Ishikawa (cell line): ENCODE data around the gene MYH6.

Experiments used
- CEBPB ChIP-seq: IDR thresholded peaks from 2 replicates; pipeline ENCODE4 v1.6.1; 2012
- CREB1 ChIP-seq: IDR thresholded peaks from 2 replicates; pipeline ENCODE4 v1.6.1; 2012; ENCODE audit warnings: low read depth
- EGR1 ChIP-seq: IDR thresholded peaks from 2 replicates; pipeline ENCODE4 v1.6.1; 2012
- EP300 ChIP-seq: IDR thresholded peaks from 2 replicates; pipeline ENCODE4 v1.6.1; 2012; ENCODE audit warnings: borderline replicate concordance
- FOXM1 ChIP-seq: IDR thresholded peaks from 2 replicates; pipeline ENCODE4 v1.6.1; 2012; ENCODE audit warnings: low read depth, borderline replicate concordance
- NFIC ChIP-seq: IDR thresholded peaks from 2 replicates; pipeline ENCODE4 v1.6.1; 2012
- RAD21 ChIP-seq: IDR thresholded peaks from 2 replicates; pipeline ENCODE4 v1.6.1; 2012; ENCODE audit warnings: low read depth
- TAF1 ChIP-seq: IDR thresholded peaks from 2 replicates; pipeline ENCODE4 v1.6.1; 2012; ENCODE audit warnings: low read depth, mild to moderate bottlenecking
- TCF12 ChIP-seq: IDR thresholded peaks from 2 replicates; pipeline ENCODE4 v1.6.1; 2012; ENCODE audit warnings: low read depth
- TEAD4 ChIP-seq: IDR thresholded peaks from 2 replicates; pipeline ENCODE4 v1.6.1; 2012
- YY1 ChIP-seq: IDR thresholded peaks from 2 replicates; pipeline ENCODE4 v1.6.1; 2012; ENCODE audit warnings: low read depth
- ZBTB7A ChIP-seq: IDR thresholded peaks from 2 replicates; pipeline ENCODE4 v1.6.1; 2012; ENCODE audit warnings: low read depth
- TF ChIP-seq, protein P1 (sequence below): IDR thresholded peaks from 2 replicates; pipeline ENCODE4 v1.6.1; 2012; ENCODE audit warnings: low read depth, mild to moderate bottlenecking
- TF ChIP-seq, protein P2 (sequence below): IDR thresholded peaks from 2 replicates; pipeline ENCODE4 v1.6.1; 2012
- TF ChIP-seq, protein P3 (sequence below): IDR thresholded peaks from 2 replicates; pipeline ENCODE4 v1.6.1; 2012

MYH6 gene

DNA sequence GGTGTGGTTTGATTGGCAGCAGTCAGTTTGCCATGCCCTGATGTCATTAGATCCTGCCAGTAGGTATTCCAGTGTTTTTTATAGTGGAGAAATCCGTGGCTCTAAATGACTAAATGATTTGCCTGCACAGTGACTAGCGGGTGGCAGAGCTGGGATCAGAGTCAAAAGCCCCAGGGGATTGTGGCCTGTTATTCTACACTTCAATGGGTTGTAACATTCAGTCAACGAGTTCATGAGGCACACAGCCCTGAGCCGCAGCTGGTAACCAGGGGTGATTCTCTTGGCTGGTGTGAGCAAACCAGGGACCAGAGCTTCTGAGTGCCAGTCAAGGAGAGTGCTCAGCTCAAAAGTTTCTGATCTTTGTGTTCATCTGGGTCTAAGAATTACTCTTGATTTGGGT is 1.8 kb downstream of the MYH6 start:
- TF ChIP-seq, protein P1, sequence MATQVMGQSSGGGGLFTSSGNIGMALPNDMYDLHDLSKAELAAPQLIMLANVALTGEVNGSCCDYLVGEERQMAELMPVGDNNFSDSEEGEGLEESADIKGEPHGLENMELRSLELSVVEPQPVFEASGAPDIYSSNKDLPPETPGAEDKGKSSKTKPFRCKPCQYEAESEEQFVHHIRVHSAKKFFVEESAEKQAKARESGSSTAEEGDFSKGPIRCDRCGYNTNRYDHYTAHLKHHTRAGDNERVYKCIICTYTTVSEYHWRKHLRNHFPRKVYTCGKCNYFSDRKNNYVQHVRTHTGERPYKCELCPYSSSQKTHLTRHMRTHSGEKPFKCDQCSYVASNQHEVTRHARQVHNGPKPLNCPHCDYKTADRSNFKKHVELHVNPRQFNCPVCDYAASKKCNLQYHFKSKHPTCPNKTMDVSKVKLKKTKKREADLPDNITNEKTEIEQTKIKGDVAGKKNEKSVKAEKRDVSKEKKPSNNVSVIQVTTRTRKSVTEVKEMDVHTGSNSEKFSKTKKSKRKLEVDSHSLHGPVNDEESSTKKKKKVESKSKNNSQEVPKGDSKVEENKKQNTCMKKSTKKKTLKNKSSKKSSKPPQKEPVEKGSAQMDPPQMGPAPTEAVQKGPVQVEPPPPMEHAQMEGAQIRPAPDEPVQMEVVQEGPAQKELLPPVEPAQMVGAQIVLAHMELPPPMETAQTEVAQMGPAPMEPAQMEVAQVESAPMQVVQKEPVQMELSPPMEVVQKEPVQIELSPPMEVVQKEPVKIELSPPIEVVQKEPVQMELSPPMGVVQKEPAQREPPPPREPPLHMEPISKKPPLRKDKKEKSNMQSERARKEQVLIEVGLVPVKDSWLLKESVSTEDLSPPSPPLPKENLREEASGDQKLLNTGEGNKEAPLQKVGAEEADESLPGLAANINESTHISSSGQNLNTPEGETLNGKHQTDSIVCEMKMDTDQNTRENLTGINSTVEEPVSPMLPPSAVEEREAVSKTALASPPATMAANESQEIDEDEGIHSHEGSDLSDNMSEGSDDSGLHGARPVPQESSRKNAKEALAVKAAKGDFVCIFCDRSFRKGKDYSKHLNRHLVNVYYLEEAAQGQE, result no peak
- TF ChIP-seq RAD21, result no peak
- no peak; the same call in 1 of the 2 replicates for TF ChIP-seq TEAD4
- no peak for TF ChIP-seq EP300
- no peak for TF ChIP-seq TCF12

DNA sequence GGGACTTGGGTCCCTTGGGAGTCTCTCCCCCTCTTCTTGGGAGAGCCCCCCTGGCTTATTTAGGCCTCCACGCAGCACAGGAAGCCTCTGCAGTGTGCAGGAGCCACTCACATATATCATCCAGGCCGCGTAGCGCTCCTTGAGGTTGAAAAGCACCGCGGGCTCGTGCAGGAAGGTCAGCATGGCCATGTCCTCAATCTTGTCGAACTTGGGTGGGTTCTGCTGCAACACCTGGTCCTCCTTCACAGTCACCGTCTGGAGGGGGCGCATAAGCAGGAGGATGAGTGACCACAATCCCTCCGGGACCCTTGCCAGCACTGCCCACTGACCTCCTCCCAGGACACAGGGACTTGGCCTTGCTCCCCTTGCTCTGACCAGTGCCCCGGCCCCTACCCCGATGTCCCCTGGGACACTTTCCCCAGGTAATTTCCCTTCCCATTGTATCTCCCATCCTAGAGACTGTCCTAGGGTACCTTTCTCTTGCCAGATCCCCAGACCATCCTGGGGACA is 2.5 kb downstream of the MYH6 start:
- TF ChIP-seq YY1, result no peak
- no peak for TF ChIP-seq EGR1
- TF ChIP-seq, protein P1, result no peak
- no peak for TF ChIP-seq TEAD4
- TF ChIP-seq, protein P2, sequence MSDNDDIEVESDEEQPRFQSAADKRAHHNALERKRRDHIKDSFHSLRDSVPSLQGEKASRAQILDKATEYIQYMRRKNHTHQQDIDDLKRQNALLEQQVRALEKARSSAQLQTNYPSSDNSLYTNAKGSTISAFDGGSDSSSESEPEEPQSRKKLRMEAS, result no peak
- TF ChIP-seq TCF12, result no peak
- TF ChIP-seq EP300, result no peak
- TF ChIP-seq, protein P3, sequence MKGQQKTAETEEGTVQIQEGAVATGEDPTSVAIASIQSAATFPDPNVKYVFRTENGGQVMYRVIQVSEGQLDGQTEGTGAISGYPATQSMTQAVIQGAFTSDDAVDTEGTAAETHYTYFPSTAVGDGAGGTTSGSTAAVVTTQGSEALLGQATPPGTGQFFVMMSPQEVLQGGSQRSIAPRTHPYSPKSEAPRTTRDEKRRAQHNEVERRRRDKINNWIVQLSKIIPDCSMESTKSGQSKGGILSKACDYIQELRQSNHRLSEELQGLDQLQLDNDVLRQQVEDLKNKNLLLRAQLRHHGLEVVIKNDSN, result no peak

DNA sequence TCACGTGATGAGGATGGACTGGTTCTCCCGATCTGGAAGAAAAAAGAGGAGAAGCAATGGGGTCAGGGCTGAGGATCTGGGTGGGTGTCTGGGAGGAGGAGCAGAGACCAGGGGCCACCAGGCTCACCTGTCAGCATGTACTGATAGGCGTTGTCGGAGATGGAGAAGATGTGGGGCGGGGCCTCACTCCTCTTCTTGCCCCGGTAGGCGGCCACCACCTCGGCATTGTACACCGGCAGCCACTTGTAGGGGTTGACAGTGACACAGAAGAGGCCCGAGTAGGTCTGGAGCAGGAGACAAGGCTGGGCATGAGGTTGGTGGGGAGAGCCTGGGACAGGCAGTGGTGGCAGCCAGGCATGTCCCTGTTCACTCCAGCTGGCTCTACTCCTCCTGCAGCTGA is 3.0 kb downstream of the MYH6 start:
- no peak for TF ChIP-seq ZBTB7A

DNA sequence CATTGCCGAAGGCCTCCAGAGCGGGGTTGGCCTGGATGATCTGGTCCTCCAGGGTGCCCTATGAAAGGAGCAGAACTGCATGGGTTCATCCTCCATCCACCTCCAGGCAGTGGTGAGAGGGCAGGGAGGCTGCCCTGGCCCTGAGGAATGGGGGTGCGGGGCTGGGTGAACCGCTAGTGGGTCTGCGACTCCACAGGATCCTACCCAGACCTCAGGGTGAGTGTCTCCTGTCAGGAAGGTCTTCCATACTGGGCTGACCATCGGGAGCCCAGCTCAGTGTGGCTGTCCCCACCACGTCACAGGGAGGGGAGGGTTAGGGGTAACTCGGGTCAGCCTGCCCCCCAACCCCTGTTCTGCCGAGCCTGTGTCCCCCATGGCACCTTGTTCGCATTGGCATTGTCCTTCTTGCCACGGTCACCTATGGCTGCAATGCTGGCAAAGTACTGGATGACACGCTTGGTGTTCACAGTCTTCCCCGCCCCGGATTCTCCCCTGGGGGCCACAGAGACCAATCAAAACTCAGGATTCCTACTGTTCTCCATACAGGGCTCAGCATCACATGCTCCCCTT is 3.7 kb downstream of the MYH6 start:
- TF ChIP-seq, protein P2, result no peak
- no peak for TF ChIP-seq NFIC
- no peak for TF ChIP-seq ZBTB7A
- TF ChIP-seq EP300, result no peak
- TF ChIP-seq, protein P1, result no peak
- TF ChIP-seq FOXM1, result no peak
- no peak for TF ChIP-seq TAF1
- no peak for TF ChIP-seq CREB1
- TF ChIP-seq CEBPB, result no peak
- TF ChIP-seq, protein P3, result no peak
- no peak for TF ChIP-seq TEAD4
- TF ChIP-seq YY1, result no peak
- TF ChIP-seq EGR1, result no peak

DNA sequence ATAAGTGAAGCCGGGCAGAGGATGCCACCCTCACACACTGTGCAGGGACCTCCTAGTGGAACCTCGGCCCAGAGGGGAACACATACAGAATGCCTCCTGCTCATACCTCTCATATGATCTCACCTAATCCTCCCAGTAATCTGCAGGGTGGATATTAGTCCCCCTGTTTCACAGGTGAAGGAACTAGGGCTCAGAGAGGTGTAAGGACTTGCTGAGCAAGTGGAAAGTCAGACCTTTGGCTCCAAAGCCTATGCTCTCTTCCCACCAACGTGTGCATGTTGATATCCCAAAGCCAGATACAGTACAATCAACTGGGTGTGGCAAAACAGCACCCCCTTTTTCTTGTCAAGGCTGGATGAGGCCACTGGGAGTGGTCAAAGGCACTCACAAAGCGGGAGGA is 4.2 kb downstream of the MYH6 start:
- no peak for TF ChIP-seq RAD21
- TF ChIP-seq NFIC, result no peak
- TF ChIP-seq CREB1, result no peak
- no peak for TF ChIP-seq TEAD4
- TF ChIP-seq YY1, result no peak
- no peak for TF ChIP-seq FOXM1
- no peak for TF ChIP-seq TCF12
- no peak for TF ChIP-seq EP300
- TF ChIP-seq, protein P1, result no peak
- no peak for TF ChIP-seq CEBPB
- no peak for TF ChIP-seq TAF1
